ENCODE measurements around the gene MXI1. TPM values are rescaled to one million over a fixed set of nuclear protein-coding genes. Genes with fewer than 3 reads are reported as not detected.
"Not testable (repeated sequence)": the region's sequence is repeated elsewhere in the genome, so short reads cannot be mapped to it uniquely, and the experiment has no call there.

MXI1 gene
- total RNA-seq, 1 experiment from 2014 or later, result 11.0 TPM

DNA sequence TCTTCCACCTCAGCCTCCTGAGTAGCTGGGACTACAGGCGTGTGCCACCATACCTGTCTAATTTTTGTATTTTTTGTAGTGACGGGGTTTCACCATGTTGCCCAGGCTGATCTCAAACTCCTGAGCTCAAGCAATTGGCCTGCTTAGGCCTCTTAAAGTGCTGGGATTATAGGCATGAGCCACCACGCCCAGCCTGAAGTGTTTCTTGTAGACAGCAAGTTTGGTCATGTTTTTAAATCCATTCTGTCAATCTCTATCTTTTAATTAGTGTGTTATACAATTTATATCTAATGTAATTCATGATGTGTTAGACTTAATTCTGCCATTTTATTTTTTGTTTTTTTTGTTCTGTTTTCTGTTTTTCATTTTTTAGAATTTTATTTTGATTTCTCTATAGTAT is 17.2 kb upstream of the MXI1 start:
- Mint-ChIP-seq H3K4me3 (ENCODE audit: unreplicated experiment) (no peak overlapping the region), H3K27ac (ENCODE audit: unreplicated experiment) (no peak overlapping the region), H3K36me3 (ENCODE audit: insufficient read depth, unreplicated experiment) (no peaks in the 10 kb centered on the region), H3K27me3 (ENCODE audit: insufficient read depth, unreplicated experiment) (no peaks in the 10 kb centered on the region), H3K9me3 (ENCODE audit: unreplicated experiment) (peaks cover 33% of the 10 kb centered on the region), H3K4me1 (ENCODE audit: low read depth, unreplicated experiment) (peaks cover 14% of the 10 kb centered on the region)
- CTCF ChIA-PET, result no interaction called here
- Histone ChIP-seq H3K36me3 (ENCODE audit: control insufficient read depth, insufficient read depth, low read length) (no peaks in the 10 kb centered on the region), H3K4me3 (ENCODE audit: low read depth, low read length) (no peak overlapping the region), H3K27me3 (replicated peaks; ENCODE audit: control insufficient read depth, insufficient read depth, low read length) (no peaks in the 10 kb centered on the region), H3K4me1 (peaks cover 14% of the 10 kb centered on the region; the same call in 1 of the 2 replicates), H3K9me3 (0 out of 2 replicates have a peak, but pooled peaks cover 2% of the 10 kb centered on the region)
- TF ChIP-seq, protein P1, sequence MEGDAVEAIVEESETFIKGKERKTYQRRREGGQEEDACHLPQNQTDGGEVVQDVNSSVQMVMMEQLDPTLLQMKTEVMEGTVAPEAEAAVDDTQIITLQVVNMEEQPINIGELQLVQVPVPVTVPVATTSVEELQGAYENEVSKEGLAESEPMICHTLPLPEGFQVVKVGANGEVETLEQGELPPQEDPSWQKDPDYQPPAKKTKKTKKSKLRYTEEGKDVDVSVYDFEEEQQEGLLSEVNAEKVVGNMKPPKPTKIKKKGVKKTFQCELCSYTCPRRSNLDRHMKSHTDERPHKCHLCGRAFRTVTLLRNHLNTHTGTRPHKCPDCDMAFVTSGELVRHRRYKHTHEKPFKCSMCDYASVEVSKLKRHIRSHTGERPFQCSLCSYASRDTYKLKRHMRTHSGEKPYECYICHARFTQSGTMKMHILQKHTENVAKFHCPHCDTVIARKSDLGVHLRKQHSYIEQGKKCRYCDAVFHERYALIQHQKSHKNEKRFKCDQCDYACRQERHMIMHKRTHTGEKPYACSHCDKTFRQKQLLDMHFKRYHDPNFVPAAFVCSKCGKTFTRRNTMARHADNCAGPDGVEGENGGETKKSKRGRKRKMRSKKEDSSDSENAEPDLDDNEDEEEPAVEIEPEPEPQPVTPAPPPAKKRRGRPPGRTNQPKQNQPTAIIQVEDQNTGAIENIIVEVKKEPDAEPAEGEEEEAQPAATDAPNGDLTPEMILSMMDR (IDR thresholded peaks at IDR 0.05; ENCODE audit: insufficient read depth in 1 of 2, low read depth in 1 of 2, low read length in 1 of 2, severe bottlenecking in 1 of 2, unreplicated experiment in 1 of 2), result no peak
- BruUV-seq (replicated peaks), result no TSS peak
- DNase-seq, result no peak
- POLR2A ChIA-PET, result interaction anchor here (0.6 kb wide), 1 partner anchor 266 kb away, joined by 4 read pairs; no protein-coding TSS in a partner anchor
- intact Hi-C loops (cut with micrococcal nuclease; ENCODE audit: unreplicated experiment), result no loop called here

DNA sequence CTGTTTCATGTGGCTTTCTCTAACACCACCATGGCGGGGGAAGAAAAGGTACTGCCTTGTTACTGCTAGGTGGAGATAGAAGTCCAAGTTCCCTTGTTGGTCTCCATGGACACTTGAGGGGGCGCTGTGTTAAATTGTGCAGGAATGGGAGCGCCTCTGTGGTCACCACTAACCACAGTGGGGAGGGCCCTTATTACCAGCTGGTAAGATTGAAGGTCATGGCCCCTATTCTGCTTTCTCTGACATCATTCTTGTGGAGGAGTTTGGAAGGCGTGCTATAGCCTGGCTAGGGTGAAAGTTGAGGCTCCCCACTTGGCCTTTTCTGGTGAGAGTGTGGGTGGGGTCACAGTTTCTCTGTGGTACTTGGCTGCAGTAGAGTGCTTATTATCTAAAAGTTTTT is 14.9 kb upstream of the MXI1 start:
- Histone ChIP-seq H3K27me3 (replicated peaks; ENCODE audit: control insufficient read depth, insufficient read depth, low read length) (no peaks in the 10 kb centered on the region), H3K36me3 (ENCODE audit: control insufficient read depth, insufficient read depth, low read length) (no peaks in the 10 kb centered on the region), H3K9me3 (0 out of 2 replicates have a peak, but pooled peaks cover 2% of the 10 kb centered on the region), H3K4me3 (ENCODE audit: low read depth, low read length) (no peak overlapping the region), H3K4me1 (peaks cover 14% of the 10 kb centered on the region; the same call in 1 of the 2 replicates)
- intact Hi-C loops (cut with micrococcal nuclease; ENCODE audit: unreplicated experiment), result no loop called here
- Mint-ChIP-seq H3K4me1 (ENCODE audit: low read depth, unreplicated experiment) (peaks cover 14% of the 10 kb centered on the region), H3K9me3 (ENCODE audit: unreplicated experiment) (peaks cover 33% of the 10 kb centered on the region), H3K27me3 (ENCODE audit: insufficient read depth, unreplicated experiment) (no peaks in the 10 kb centered on the region), H3K27ac (ENCODE audit: unreplicated experiment) (no peak overlapping the region), H3K4me3 (ENCODE audit: unreplicated experiment) (no peak overlapping the region), H3K36me3 (ENCODE audit: insufficient read depth, unreplicated experiment) (no peaks in the 10 kb centered on the region)
- ChIA-PET CTCF (no interaction called here), POLR2A (no interaction called here)
- DNase-seq, result no peak
- no TSS peak for BruUV-seq (replicated peaks)
- TF ChIP-seq, protein P1 (IDR thresholded peaks at IDR 0.05; ENCODE audit: insufficient read depth in 1 of 2, low read depth in 1 of 2, low read length in 1 of 2, severe bottlenecking in 1 of 2, unreplicated experiment in 1 of 2), result no peak

DNA sequence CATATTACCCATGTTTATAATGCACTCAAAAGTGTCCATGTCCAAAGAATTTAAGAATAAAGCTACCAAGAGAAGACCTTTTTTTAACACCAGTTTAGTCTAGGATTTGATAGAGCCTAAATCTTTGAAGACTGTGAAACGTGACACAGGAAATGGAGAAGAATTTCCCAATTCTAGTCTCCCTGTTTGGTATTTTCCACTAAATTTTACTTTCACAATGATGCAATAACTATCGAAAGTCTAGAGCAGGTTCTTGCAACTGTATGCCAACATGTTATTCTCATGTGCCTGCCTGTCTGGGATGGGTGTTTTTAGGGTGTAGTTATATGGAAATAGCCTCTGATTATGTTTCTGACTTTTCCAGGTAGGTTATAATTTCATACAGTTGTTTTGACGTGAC is 6.9 kb upstream of the MXI1 start:
- Mint-ChIP-seq H3K4me3 (ENCODE audit: unreplicated experiment) (no peak overlapping the region), H3K27ac (ENCODE audit: unreplicated experiment) (no peak overlapping the region), H3K9me3 (ENCODE audit: unreplicated experiment) (no peaks in the 10 kb centered on the region), H3K4me1 (ENCODE audit: low read depth, unreplicated experiment) (peaks cover 11% of the 10 kb centered on the region), H3K36me3 (ENCODE audit: insufficient read depth, unreplicated experiment) (no peaks in the 10 kb centered on the region), H3K27me3 (ENCODE audit: insufficient read depth, unreplicated experiment) (no peaks in the 10 kb centered on the region)
- H3K9me3 ChIP-seq, result no peaks in the 10 kb centered on the region
- no peaks in the 10 kb centered on the region for H3K36me3 ChIP-seq (ENCODE audit: control insufficient read depth, insufficient read depth, low read length)
- ChIA-PET POLR2A (interaction anchor here (0.5 kb wide), 1 partner anchor 562 kb away, joined by 3 read pairs; no protein-coding TSS in a partner anchor), CTCF (no interaction called here)
- TF ChIP-seq, protein P1 (IDR thresholded peaks at IDR 0.05; ENCODE audit: insufficient read depth in 1 of 2, low read depth in 1 of 2, low read length in 1 of 2, severe bottlenecking in 1 of 2, unreplicated experiment in 1 of 2), result no peak
- DNase-seq, result no peak
- no peak overlapping the region for H3K4me3 ChIP-seq (ENCODE audit: low read depth, low read length)
- intact Hi-C loops (cut with micrococcal nuclease; ENCODE audit: unreplicated experiment), result no loop called here
- H3K27me3 ChIP-seq (replicated peaks; ENCODE audit: control insufficient read depth, insufficient read depth, low read length), result no peaks in the 10 kb centered on the region
- BruUV-seq (replicated peaks), result no TSS peak
- H3K4me1 ChIP-seq, result peaks cover 14% of the 10 kb centered on the region

DNA sequence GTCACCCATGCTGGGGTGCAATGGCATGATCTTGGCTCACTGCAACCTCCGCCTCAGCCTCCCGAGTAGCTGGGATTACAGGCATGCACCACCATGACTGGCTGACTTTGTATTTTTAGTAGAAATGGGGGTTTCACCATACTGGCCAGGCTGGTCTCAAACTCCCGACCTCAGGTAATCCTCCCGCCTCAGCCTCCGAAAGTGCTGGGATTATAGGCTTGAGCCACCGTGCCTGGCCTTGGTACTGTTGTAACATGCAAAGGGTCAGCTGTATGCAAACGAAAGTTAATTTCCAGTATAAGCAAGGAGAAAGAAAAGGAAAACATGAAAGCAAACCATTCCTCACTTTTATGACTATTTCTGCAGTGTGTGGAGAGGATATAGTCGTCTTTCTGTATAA is 6.4 kb upstream of the MXI1 start:
- H3K4me1 ChIP-seq, result peaks cover 14% of the 10 kb centered on the region
- H3K27me3 ChIP-seq (replicated peaks; ENCODE audit: control insufficient read depth, insufficient read depth, low read length); H3K9me3 Mint-ChIP-seq (ENCODE audit: unreplicated experiment); H3K27me3 Mint-ChIP-seq (ENCODE audit: insufficient read depth, unreplicated experiment); CTCF ChIA-PET; H3K9me3 ChIP-seq; H3K36me3 ChIP-seq (ENCODE audit: control insufficient read depth, insufficient read depth, low read length); DNase-seq; BruUV-seq (replicated peaks); H3K4me3 ChIP-seq (ENCODE audit: low read depth, low read length); H3K27ac Mint-ChIP-seq (ENCODE audit: unreplicated experiment); H3K36me3 Mint-ChIP-seq (ENCODE audit: insufficient read depth, unreplicated experiment); H3K4me3 Mint-ChIP-seq (ENCODE audit: unreplicated experiment); intact Hi-C loops (cut with micrococcal nuclease; ENCODE audit: unreplicated experiment): not testable (repeated sequence)
- peaks cover 11% of the 10 kb centered on the region for H3K4me1 Mint-ChIP-seq (ENCODE audit: low read depth, unreplicated experiment)
- POLR2A ChIA-PET, result interaction anchor here (0.5 kb wide), 1 partner anchor 561 kb away, joined by 3 read pairs; no protein-coding TSS in a partner anchor

All from Caco-2 (cell line).